H9 (cell line): ENCODE measurements around the gene MAEA. TPM values are rescaled to one million over a fixed set of nuclear protein-coding genes. Genes with fewer than 3 reads are reported as not detected.

Source experiments
- DNase-seq: peaks from one replicate; pipeline ENCODE4 v3.0.0-alpha.2; 2017
- H2AFZ ChIP-seq: one replicate; pipeline ENCODE4 v1.6.1; 2013; ENCODE audit warnings: mild to moderate bottlenecking, low read length, control low read depth, moderate library complexity
- H2AK5ac ChIP-seq: 2 replicates; pipeline ENCODE4 v1.6.1; 2013; ENCODE audit warnings: low read length, control low read depth, mixed read lengths; ENCODE audit not compliant: insufficient read length
- H2BK120ac ChIP-seq: one replicate; pipeline ENCODE4 v1.6.1; 2013; ENCODE audit warnings: low read depth, mild to moderate bottlenecking, low read length, control low read depth, inconsistent platforms; ENCODE audit not compliant: poor library complexity, severe bottlenecking
- H2BK12ac ChIP-seq: 2 replicates; pipeline ENCODE4 v1.6.1; 2013; ENCODE audit warnings: low read length, control low read depth, mixed read lengths, low read depth; ENCODE audit not compliant: insufficient read length
- H2BK15ac ChIP-seq: 2 replicates; pipeline ENCODE4 v1.6.1; 2013; ENCODE audit warnings: low read depth, low read length, control low read depth
- H2BK20ac ChIP-seq: one replicate; pipeline ENCODE4 v1.6.1; 2013; ENCODE audit warnings: low read depth, mild to moderate bottlenecking, low read length, control low read depth, inconsistent platforms; ENCODE audit not compliant: poor library complexity, severe bottlenecking
- H2BK5ac ChIP-seq: 2 replicates; pipeline ENCODE4 v1.6.1; 2013; ENCODE audit warnings: low read length, control low read depth, mixed read lengths; ENCODE audit not compliant: insufficient read length
- H3K14ac ChIP-seq: 2 replicates; pipeline ENCODE4 v1.6.1; 2013; ENCODE audit warnings: low read length, control low read depth; ENCODE audit not compliant: insufficient read depth
- H3K18ac ChIP-seq: 2 replicates; pipeline ENCODE4 v1.6.1; 2013; ENCODE audit warnings: low read depth, mild to moderate bottlenecking, mixed read lengths, low read length, control low read depth; ENCODE audit not compliant: insufficient read length
- H3K23ac ChIP-seq: 2 replicates; pipeline ENCODE4 v1.6.1; 2013; ENCODE audit warnings: low read length, control low read depth, mixed read lengths, low read depth; ENCODE audit not compliant: insufficient read length
- H3K23me2 ChIP-seq: 2 replicates; pipeline ENCODE4 v1.6.1; 2013; ENCODE audit warnings: low read depth, mild to moderate bottlenecking, mixed read lengths, low read length, control low read depth; ENCODE audit not compliant: insufficient read length, poor library complexity, severe bottlenecking
- H3K27ac ChIP-seq: 2 replicates; pipeline ENCODE4 v1.5.1; 2013; ENCODE audit warnings: low read length, control low read depth, mixed read lengths, low read depth; ENCODE audit not compliant: insufficient read length
- H3K27me3 ChIP-seq: 2 replicates; pipeline ENCODE4 v1.6.1; 2013; ENCODE audit warnings: low read length, control low read depth, inconsistent platforms; ENCODE audit not compliant: insufficient read depth
- H3K4ac ChIP-seq: 2 replicates; pipeline ENCODE4 v1.6.1; 2013; ENCODE audit warnings: low read depth, mild to moderate bottlenecking, control low read depth, inconsistent platforms, low read length, moderate library complexity
- H3K4me1 ChIP-seq: 2 replicates; pipeline ENCODE4 v1.6.1; 2013; ENCODE audit warnings: low read length, control low read depth, inconsistent platforms; ENCODE audit not compliant: insufficient read depth
- H3K4me2 ChIP-seq: 2 replicates; pipeline ENCODE4 v1.6.1; 2013; ENCODE audit warnings: low read length, control low read depth, mixed read lengths; ENCODE audit not compliant: insufficient read length, insufficient read depth
- H3K56ac ChIP-seq: 2 replicates; pipeline ENCODE4 v1.6.1; 2013; ENCODE audit warnings: low read depth, mild to moderate bottlenecking, mixed read lengths, low read length, control low read depth; ENCODE audit not compliant: insufficient read length
- H3K79me1 ChIP-seq: 2 replicates; pipeline ENCODE4 v1.6.1; 2013; ENCODE audit warnings: low read depth, mild to moderate bottlenecking, moderate library complexity, low read length, control low read depth, inconsistent platforms; ENCODE audit not compliant: insufficient read depth, poor library complexity, severe bottlenecking
- H3K79me2 ChIP-seq: 2 replicates; pipeline ENCODE4 v1.6.1; 2013; ENCODE audit warnings: low read length, control low read depth, inconsistent platforms; ENCODE audit not compliant: insufficient read depth
- H3K9ac ChIP-seq: 2 replicates; pipeline ENCODE4 v1.6.1; 2013; ENCODE audit warnings: low read length, control low read depth, mixed read lengths; ENCODE audit not compliant: insufficient read length; ENCODE audit errors: extremely low read depth
- H3K9me3 ChIP-seq: one replicate; pipeline ENCODE4 v1.6.1; 2013; ENCODE audit warnings: low read depth, low read length, inconsistent platforms; ENCODE audit not compliant: control insufficient read depth
- H3T11ph ChIP-seq: one replicate; pipeline ENCODE4 v1.6.1; 2013; ENCODE audit warnings: mild to moderate bottlenecking, low read length, control low read depth, inconsistent platforms
- H4K20me1 ChIP-seq: one replicate; pipeline ENCODE4 v1.6.1; 2013; ENCODE audit not compliant: control insufficient read depth, insufficient read length, insufficient read depth
- H4K5ac ChIP-seq: 2 replicates; pipeline ENCODE4 v1.6.1; 2013; ENCODE audit warnings: low read depth, mild to moderate bottlenecking, mixed read lengths, low read length, control low read depth; ENCODE audit not compliant: insufficient read length
- H4K8ac ChIP-seq: replicated peaks from 2 replicates; pipeline ENCODE4 v1.6.1; 2013; ENCODE audit warnings: low read length, control low read depth, mixed read lengths, low read depth; ENCODE audit not compliant: insufficient read length
- H4K91ac ChIP-seq: 2 replicates; pipeline ENCODE4 v1.6.1; 2013; ENCODE audit warnings: low read depth, mild to moderate bottlenecking, moderate library complexity, mixed read lengths, low read length, control low read depth; ENCODE audit not compliant: insufficient read length
- H3K27ac Mint-ChIP-seq, 3 experiments: 2 replicates in 2 of 3; 3 replicates in 1 of 3; pipeline ENCODE4 v1.8.0; 2020 to 2021; ENCODE audit warnings: mixed read lengths in 3 of 3, mild to moderate bottlenecking in 1 of 3, moderate library complexity in 1 of 3
- H3K27me3 Mint-ChIP-seq: 2 replicates; pipeline ENCODE4 v1.8.0; 2021; ENCODE audit warnings: low read depth, mild to moderate bottlenecking, moderate library complexity, mixed read lengths
- H3K36me3 Mint-ChIP-seq, 3 experiments: 2 replicates in 2 of 3; 3 replicates in 1 of 3; pipeline ENCODE4 v1.8.0; 2020 to 2021; ENCODE audit warnings: low read depth in 3 of 3, mixed read lengths in 3 of 3; ENCODE audit not compliant: insufficient read depth in 1 of 3
- H3K4me1 Mint-ChIP-seq, 2 experiments: 2 replicates each; pipeline ENCODE4 v1.8.0; 2020; ENCODE audit warnings: mixed read lengths in 2 of 2
- H3K4me3 Mint-ChIP-seq, 2 experiments: 2 replicates in 1 of 2; 3 replicates in 1 of 2; pipeline ENCODE4 v1.8.0; 2020 to 2021; ENCODE audit warnings: mild to moderate bottlenecking in 2 of 2, mixed read lengths in 2 of 2, moderate library complexity in 1 of 2
- H3K9me3 Mint-ChIP-seq, 2 experiments: 2 replicates in 1 of 2; 3 replicates in 1 of 2; pipeline ENCODE4 v1.8.0; 2020; ENCODE audit warnings: mild to moderate bottlenecking in 2 of 2, mixed read lengths in 2 of 2, moderate library complexity in 1 of 2
- CTCF ChIP-seq: fragments of 200-600 bp; sonication (generic); conservative IDR thresholded peaks from 3 replicates; pipeline ENCODE4 v1.8.0; 2021; ENCODE audit warnings: antibody characterized with exemption, mild to moderate bottlenecking
- WGBS: extraction: QIAGEN DNeasy Blood & Tissue Kit; methylation state at CpG from one replicate; pipeline ENCODE4 v1.1.7; 2013; ENCODE audit warnings: missing lambda C conversion rate, low lambda C conversion rate, mixed read lengths; ENCODE audit not compliant: insufficient read length; ENCODE audit errors: extremely low coverage; 5-methylcytosine and 5-hydroxymethylcytosine counted together
- total RNA-seq: library from RNA; stranded (reverse); gene quantifications from 2 replicates; pipeline ENCODE4 v1.2.1, GENCODE V29; 2021

Gene MAEA
- total RNA-seq, 1 experiment from 2014 or later = 85.6 TPM

GRCh38 chr4:1381181-1381621 is 91.5 kb downstream of the MAEA start:
- Histone ChIP-seq H2AFZ (no peak overlapping the region), H2BK120ac (no peak overlapping the region), H3K56ac (no peak overlapping the region), H3K79me1 (no peaks in the 10 kb centered on the region), H3K14ac (no peak overlapping the region), H2BK5ac (no peak overlapping the region), H4K91ac (no peak overlapping the region), H2BK20ac (no peak overlapping the region), H3K23me2 (no peaks in the 10 kb centered on the region), H3K4ac (no peak overlapping the region), H3K27ac (no peak overlapping the region), H4K8ac (no peak overlapping the region), H2AK5ac (no peak overlapping the region), H3K4me2 (no peak overlapping the region), H3K9me3 (no peaks in the 10 kb centered on the region), H3K18ac (no peak overlapping the region), H2BK12ac (no peak overlapping the region), H3K79me2 (no peaks in the 10 kb centered on the region), H2BK15ac (no peak overlapping the region), H3K9ac (no peak overlapping the region), H3K23ac (no peak overlapping the region), H4K5ac (no peak overlapping the region), H4K20me1 (peaks cover 5% of the 10 kb centered on the region), H3K27me3 (no peaks in the 10 kb centered on the region), H3T11ph (no peak overlapping the region), H3K4me1 (no peaks in the 10 kb centered on the region)
- no peak for TF ChIP-seq CTCF
- Mint-ChIP-seq H3K4me3 (no peak overlapping the region), H3K36me3 (peaks cover 0 to 7% (median 0%) of the 10 kb centered on the region in 3 experiments; a peak in 2 of 7 replicates), H3K9me3 (no peaks in the 10 kb centered on the region), H3K27me3 (no peaks in the 10 kb centered on the region), H3K27ac (no peak overlapping the region), H3K4me1 (no peaks in the 10 kb centered on the region)
- WGBS = no CpG with 5 or more reads among the region's 12 CpGs
- DNase-seq = no peak
